Urinary bladder (tissue), 4 donors: ENCODE data around the gene LMO7. TPM values are rescaled to one million over a fixed set of nuclear protein-coding genes. Genes with fewer than 3 reads are reported as not detected.

ENCODE experiments used
- DNase-seq: peaks from one replicate; pipeline ENCODE4 v3.0.0-alpha.2; 2015; ENCODE audit errors: extremely low spot score
- H3K27ac ChIP-seq: one replicate; pipeline ENCODE4 v1.5.1; 2013; ENCODE audit warnings: low read depth, mild to moderate bottlenecking, moderate library complexity
- H3K36me3 ChIP-seq: one replicate; pipeline ENCODE4 v1.6.1; 2013; ENCODE audit warnings: mild to moderate bottlenecking, moderate library complexity; ENCODE audit not compliant: insufficient read depth
- H3K4me1 ChIP-seq: one replicate; pipeline ENCODE4 v1.6.1; 2013; ENCODE audit warnings: mild to moderate bottlenecking, moderate library complexity; ENCODE audit not compliant: insufficient read depth
- H3K4me3 ChIP-seq: one replicate; pipeline ENCODE4 v1.5.1; 2013; ENCODE audit warnings: low read depth, low read length
- WGBS: extraction: QIAGEN DNeasy Blood & Tissue Kit; methylation state at CpG from one replicate; pipeline ENCODE4 v1.1.7; 2013; 5-methylcytosine and 5-hydroxymethylcytosine counted together
- polyA plus RNA-seq: library from polyadenylated mRNA; stranded (reverse); fragments of 200-250 nt; gene quantifications from one replicate; pipeline ENCODE4 v1.2.3, GENCODE V29; 2013
- total RNA-seq: library from RNA; depleted of rRNA; stranded (reverse); fragments of >200 nt; gene quantifications from one replicate; pipeline ENCODE4 v1.2.3, GENCODE V29; 2014
- donor health status: healthy with polysubstance abuse.
- donor health status: healthy.

LMO7 gene
- total RNA-seq (79.7 TPM), polyA plus RNA-seq (6.8 TPM)

GRCh38 chr13:75635828-75636435 lies at the start of gene LMO7:
Gene LMO7, plus strand, starts transcription at chr13:75636330. Its CDS starts 328 bp downstream, at chr13:75636658.
- under 1% methylated on average over 76 of the region's 76 CpGs for WGBS

GRCh38 chr13:75587679-75588078 lies 48.5 kb upstream of the LMO7 start:
- H3K4me1 ChIP-seq: no peaks in the 10 kb centered on the region
- WGBS: 70% methylated on average over 1 of the region's 1 CpG
- H3K36me3 ChIP-seq: peaks cover 2% of the 10 kb centered on the region
- no peak overlapping the region for H3K4me3 ChIP-seq
- H3K27ac ChIP-seq: no peak overlapping the region
- no peak for DNase-seq

More at GRCh38 chr13:75635828-75636435, at the start of gene LMO7:
- no peaks in the 10 kb centered on the region for H3K36me3 ChIP-seq
- no peaks in the 10 kb centered on the region for H3K4me1 ChIP-seq
- H3K4me3 ChIP-seq: peak within 1 kb of the TSS; percentile 76
- no peak for DNase-seq
- H3K27ac ChIP-seq: peak within 1 kb of the TSS; percentile 31

- H3K36me3 ChIP-seq: no peaks in the 10 kb centered on the region
- no peak for DNase-seq
- WGBS: 58% methylated on average over 1 of the region's 1 CpG
- no peak overlapping the region for H3K27ac ChIP-seq
- H3K4me3 ChIP-seq: no peak overlapping the region
- no peaks in the 10 kb centered on the region for H3K4me1 ChIP-seq
Measured at GRCh38 chr13:75596657-75597182, 39.4 kb upstream of the LMO7 start.

- Histone ChIP-seq H3K4me3 (no peak overlapping the region), H3K36me3 (no peaks in the 10 kb centered on the region), H3K27ac (no peak overlapping the region), H3K4me1 (no peaks in the 10 kb centered on the region)
- 29% methylated on average over 4 of the region's 4 CpGs for WGBS
- DNase-seq: no peak
Measured at GRCh38 chr13:75600371-75600770, 35.8 kb upstream of the LMO7 start.

GRCh38 chr13:75603038-75603437 lies 33.1 kb upstream of the LMO7 start:
- Histone ChIP-seq H3K36me3 (no peaks in the 10 kb centered on the region), H3K4me1 (no peaks in the 10 kb centered on the region), H3K27ac (no peak overlapping the region), H3K4me3 (no peak overlapping the region)
- over 99% methylated on average over 2 of the region's 2 CpGs for WGBS
- no peak for DNase-seq

- Histone ChIP-seq H3K36me3 (no peaks in the 10 kb centered on the region), H3K27ac (no peak overlapping the region), H3K4me3 (no peak overlapping the region), H3K4me1 (no peaks in the 10 kb centered on the region)
- no peak for DNase-seq
- 97% methylated on average over 2 of the region's 2 CpGs for WGBS
Measured at GRCh38 chr13:75607447-75607846, 28.7 kb upstream of the LMO7 start.

GRCh38 chr13:75610466-75610865 lies 25.7 kb upstream of the LMO7 start:
- Histone ChIP-seq H3K27ac (no peak overlapping the region), H3K36me3 (no peaks in the 10 kb centered on the region), H3K4me3 (no peak overlapping the region), H3K4me1 (no peaks in the 10 kb centered on the region)
- DNase-seq: peak; percentile 2

- 66% methylated on average over 2 of the region's 2 CpGs for WGBS
- H3K4me3 ChIP-seq: no peak overlapping the region
Measured at GRCh38 chr13:75612354-75612753, 23.8 kb upstream of the LMO7 start.

GRCh38 chr13:75617230-75617629 lies 18.9 kb upstream of the LMO7 start:
- no peak for DNase-seq
- H3K4me1 ChIP-seq: no peaks in the 10 kb centered on the region

More at GRCh38 chr13:75612354-75612753, 23.8 kb upstream of the LMO7 start:
- no peaks in the 10 kb centered on the region for H3K36me3 ChIP-seq
- no peaks in the 10 kb centered on the region for H3K4me1 ChIP-seq
- DNase-seq: no peak
- H3K27ac ChIP-seq: no peak overlapping the region

GRCh38 chr13:75618308-75618707 lies 17.8 kb upstream of the LMO7 start:
- Histone ChIP-seq H3K27ac (no peak overlapping the region), H3K4me3 (no peak overlapping the region), H3K4me1 (no peaks in the 10 kb centered on the region), H3K36me3 (no peaks in the 10 kb centered on the region)
- DNase-seq: no peak
- WGBS: 0% methylated on average over 1 of the region's 1 CpG

More at GRCh38 chr13:75617230-75617629, 18.9 kb upstream of the LMO7 start:
- WGBS: 97% methylated on average over 1 of the region's 1 CpG
- Histone ChIP-seq H3K27ac (no peak overlapping the region), H3K36me3 (no peaks in the 10 kb centered on the region), H3K4me3 (no peak overlapping the region)

- no peak overlapping the region for H3K27ac ChIP-seq
- no peaks in the 10 kb centered on the region for H3K4me1 ChIP-seq
- 62% methylated on average over 1 of the region's 1 CpG for WGBS
- no peak overlapping the region for H3K4me3 ChIP-seq
- DNase-seq: no peak
- no peaks in the 10 kb centered on the region for H3K36me3 ChIP-seq
Measured at GRCh38 chr13:75620020-75620419, 16.1 kb upstream of the LMO7 start.

GRCh38 chr13:75621147-75621546 lies 15.0 kb upstream of the LMO7 start:
- 43% methylated on average over 2 of the region's 2 CpGs for whole genome bisulfite sequencing
- H3K27ac ChIP-seq: no peak overlapping the region
- H3K4me1 ChIP-seq: no peaks in the 10 kb centered on the region
- no peak for DNase-seq
- no peaks in the 10 kb centered on the region for H3K36me3 ChIP-seq
- no peak overlapping the region for H3K4me3 ChIP-seq

- no peak overlapping the region for H3K27ac ChIP-seq
- DNase-seq: no peak
- H3K4me1 ChIP-seq: no peaks in the 10 kb centered on the region
- no peaks in the 10 kb centered on the region for H3K36me3 ChIP-seq
- no peak overlapping the region for H3K4me3 ChIP-seq
- 89% methylated on average over 4 of the region's 4 CpGs for WGBS
Measured at GRCh38 chr13:75628801-75629200, 7.3 kb upstream of the LMO7 start.

GRCh38 chr13:75633285-75633684 lies 2.8 kb upstream of the LMO7 start:
- Histone ChIP-seq H3K36me3 (no peaks in the 10 kb centered on the region), H3K27ac (no peak overlapping the region), H3K4me1 (no peaks in the 10 kb centered on the region), H3K4me3 (no peak overlapping the region)
- 16% methylated on average over 2 of the region's 2 CpGs for WGBS
- DNase-seq: no peak
